Astrocyte (in vitro differentiated cells and primary cell): ENCODE measurements around the gene KDM4B. TPM values are rescaled to one million over a fixed set of nuclear protein-coding genes. Genes with fewer than 3 reads are reported as not detected.
A peak's percentile ranks its signal among the peaks of the same experiment; 100 is the strongest.
"Not testable (repeated sequence)": the region's sequence is repeated elsewhere in the genome, so short reads cannot be mapped to it uniquely, and the experiment has no call there.

ENCODE experiments used
- DNase-seq: peaks from one replicate; pipeline ENCODE4 v3.0.0-alpha.2; 2010; ENCODE audit warnings: low read depth
- FAIRE-seq: peaks from 2 replicates; lab custom pipeline; 2011; peaks lifted over from hg19 to GRCh38; lab: Jason Lieb, UNC
- H2AFZ ChIP-seq: 2 replicates; pipeline ENCODE4 v1.6.0; 2012; ENCODE audit warnings: low read depth, low read length, inconsistent platforms
- H3K27ac ChIP-seq: 2 replicates; pipeline ENCODE4 v1.5.1; 2011; ENCODE audit warnings: low read depth, low read length, inconsistent platforms
- H3K27me3 ChIP-seq: 2 replicates; pipeline ENCODE4 v1.6.0; 2011; ENCODE audit warnings: low read length, inconsistent platforms; ENCODE audit not compliant: insufficient read depth
- H3K36me3 ChIP-seq: 2 replicates; pipeline ENCODE4 v1.5.1; 2011; ENCODE audit warnings: low read length, inconsistent platforms; ENCODE audit not compliant: insufficient read depth
- H3K4me1 ChIP-seq: 2 replicates; pipeline ENCODE4 v1.5.1; 2011; ENCODE audit warnings: low read length, inconsistent platforms; ENCODE audit not compliant: insufficient read depth
- H3K4me2 ChIP-seq: 2 replicates; pipeline ENCODE4 v1.6.0; 2012; ENCODE audit warnings: low read length, inconsistent platforms
- H3K4me3 ChIP-seq: 2 replicates; pipeline ENCODE4 v1.5.1; 2011; ENCODE audit warnings: low read depth, mild to moderate bottlenecking, low read length, inconsistent platforms; ENCODE audit not compliant: insufficient read depth
- H3K79me2 ChIP-seq: 2 replicates; pipeline ENCODE4 v1.6.0; 2012; ENCODE audit warnings: mild to moderate bottlenecking, low read length, inconsistent platforms; ENCODE audit not compliant: insufficient read depth
- H3K9ac ChIP-seq: 2 replicates; pipeline ENCODE4 v1.6.0; 2012; ENCODE audit warnings: mild to moderate bottlenecking, low read length, inconsistent platforms
- H3K9me3 ChIP-seq: 2 replicates; pipeline ENCODE4 v1.5.1; 2012; ENCODE audit warnings: low read depth, mild to moderate bottlenecking, low read length, inconsistent platforms; ENCODE audit not compliant: insufficient read depth
- H4K20me1 ChIP-seq: 2 replicates; pipeline ENCODE4 v1.6.0; 2012; ENCODE audit warnings: low read length, inconsistent platforms; ENCODE audit not compliant: insufficient read depth
- H3K27ac Mint-ChIP-seq: one replicate; pipeline ENCODE4 v1.8.0; 2021; ENCODE audit warnings: mild to moderate bottlenecking, mixed read lengths; ENCODE audit not compliant: unreplicated experiment
- H3K27me3 Mint-ChIP-seq: one replicate; pipeline ENCODE4 v1.8.0; 2021; ENCODE audit warnings: low read depth, mixed read lengths; ENCODE audit not compliant: unreplicated experiment
- H3K36me3 Mint-ChIP-seq: one replicate; pipeline ENCODE4 v1.8.0; 2021; ENCODE audit warnings: low read depth, mixed read lengths; ENCODE audit not compliant: unreplicated experiment
- H3K4me1 Mint-ChIP-seq: one replicate; pipeline ENCODE4 v1.8.0; 2021; ENCODE audit warnings: low read depth, mixed read lengths; ENCODE audit not compliant: unreplicated experiment
- H3K4me3 Mint-ChIP-seq: one replicate; pipeline ENCODE4 v1.8.0; 2021; ENCODE audit warnings: mild to moderate bottlenecking, moderate library complexity, mixed read lengths; ENCODE audit not compliant: unreplicated experiment
- H3K9me3 Mint-ChIP-seq: one replicate; pipeline ENCODE4 v1.8.0; 2021; ENCODE audit warnings: mild to moderate bottlenecking, mixed read lengths; ENCODE audit not compliant: unreplicated experiment
- CTCF ChIP-seq: IDR thresholded peaks from 2 replicates; pipeline ENCODE4 v1.5.1; 2011; ENCODE audit warnings: low read depth, mild to moderate bottlenecking, inconsistent platforms, low read length, moderate library complexity; ENCODE audit not compliant: insufficient read depth
- EZH2 ChIP-seq: IDR thresholded peaks from 2 replicates; pipeline ENCODE4 v1.6.1; 2012; ENCODE audit warnings: mild to moderate bottlenecking, low read length, inconsistent platforms; ENCODE audit not compliant: insufficient read depth
- total RNA-seq: library from RNA; stranded (reverse); gene quantifications from 2 replicates; pipeline ENCODE4 v1.2.1, GENCODE V29; 2021

KDM4B gene
- total RNA-seq, 1 donor from 2014 or later = 55.2 TPM

- H3K27me3 Mint-ChIP-seq = no peaks in the 10 kb centered on the region
- DNase-seq = no peak
- H3K79me2 ChIP-seq = peaks cover 94% of the 10 kb centered on the region
Measured at GRCh38 chr19:4974880-4975469, 6.1 kb downstream of the KDM4B start.

GRCh38 chr19:4975601-4976000 lies 6.7 kb downstream of the KDM4B start:
- Mint-ChIP-seq H3K36me3 (peaks cover 14% of the 10 kb centered on the region), H3K4me1 (peaks cover 54% of the 10 kb centered on the region)
- H3K36me3 ChIP-seq, H3K27me3 Mint-ChIP-seq, H3K27me3 ChIP-seq, H3K9me3 Mint-ChIP-seq, DNase-seq, H3K27ac ChIP-seq, H3K4me3 ChIP-seq, H3K4me2 ChIP-seq, H3K4me3 Mint-ChIP-seq, FAIRE-seq, H2AFZ ChIP-seq, H3K27ac Mint-ChIP-seq, H3K9me3 ChIP-seq, H3K9ac ChIP-seq: not testable (repeated sequence)
- Histone ChIP-seq H3K79me2 (peaks cover 93% of the 10 kb centered on the region), H3K4me1 (peaks cover 58% of the 10 kb centered on the region), H4K20me1 (peaks cover 80% of the 10 kb centered on the region)

More at GRCh38 chr19:4974880-4975469, 6.1 kb downstream of the KDM4B start:
- Histone ChIP-seq H4K20me1 (peaks cover 80% of the 10 kb centered on the region), H3K4me2 (no peak overlapping the region), H3K36me3 (no peaks in the 10 kb centered on the region), H3K27me3 (no peaks in the 10 kb centered on the region), H3K27ac (no peak overlapping the region), H3K9ac (no peak overlapping the region), H2AFZ (no peak overlapping the region), H3K4me3 (no peak overlapping the region), H3K9me3 (no peaks in the 10 kb centered on the region), H3K4me1 (peaks cover 61% of the 10 kb centered on the region)
- Mint-ChIP-seq H3K36me3 (peaks cover 14% of the 10 kb centered on the region), H3K4me1 (peaks cover 49% of the 10 kb centered on the region), H3K4me3 (peak overlapping the region; percentile 57), H3K9me3 (no peaks in the 10 kb centered on the region), H3K27ac (peak overlapping the region; percentile 18)
- TF ChIP-seq CTCF (no peak), EZH2 (no peak)
- FAIRE-seq = no peak

GRCh38 chr19:4976401-4977298 lies 7.7 kb downstream of the KDM4B start:
- peak overlapping the region; percentile 64 for H3K4me3 Mint-ChIP-seq
- H3K4me3 ChIP-seq = peak overlapping the region; percentile 7
- H3K79me2 ChIP-seq = peaks cover 93% of the 10 kb centered on the region
- TF ChIP-seq EZH2 = no peak
- peak; percentile 38 for TF ChIP-seq CTCF
- no peak overlapping the region for H2AFZ ChIP-seq
- H3K4me1 ChIP-seq = peaks cover 47% of the 10 kb centered on the region
- H3K27me3 Mint-ChIP-seq = no peaks in the 10 kb centered on the region
- DNase-seq = peak; percentile 93
- peak; percentile 13 for FAIRE-seq
- H4K20me1 ChIP-seq = peaks cover 80% of the 10 kb centered on the region
- H3K4me2 ChIP-seq = peak overlapping the region; percentile 73
- no peaks in the 10 kb centered on the region for H3K36me3 ChIP-seq
- peaks cover 48% of the 10 kb centered on the region for H3K4me1 Mint-ChIP-seq
- peak overlapping the region; percentile 59 for H3K9ac ChIP-seq
- peak overlapping the region; percentile 78 for H3K27ac Mint-ChIP-seq
- peaks cover 14% of the 10 kb centered on the region for H3K36me3 Mint-ChIP-seq
- H3K9me3 Mint-ChIP-seq = no peaks in the 10 kb centered on the region
- H3K27ac ChIP-seq = peak overlapping the region; percentile 76
- no peaks in the 10 kb centered on the region for H3K9me3 ChIP-seq
- no peaks in the 10 kb centered on the region for H3K27me3 ChIP-seq
